NCI-H69 (cell line): ENCODE results near the gene TRMU.
"Not testable (repeated sequence)": the region's sequence is repeated elsewhere in the genome, so short reads cannot be mapped to it uniquely, and the experiment has no call there.

Source experiments
- DNase-seq: peaks from one replicate; lab custom pipeline; 2025; lab: John Stamatoyannopoulos, UW

Gene TRMU

DNA sequence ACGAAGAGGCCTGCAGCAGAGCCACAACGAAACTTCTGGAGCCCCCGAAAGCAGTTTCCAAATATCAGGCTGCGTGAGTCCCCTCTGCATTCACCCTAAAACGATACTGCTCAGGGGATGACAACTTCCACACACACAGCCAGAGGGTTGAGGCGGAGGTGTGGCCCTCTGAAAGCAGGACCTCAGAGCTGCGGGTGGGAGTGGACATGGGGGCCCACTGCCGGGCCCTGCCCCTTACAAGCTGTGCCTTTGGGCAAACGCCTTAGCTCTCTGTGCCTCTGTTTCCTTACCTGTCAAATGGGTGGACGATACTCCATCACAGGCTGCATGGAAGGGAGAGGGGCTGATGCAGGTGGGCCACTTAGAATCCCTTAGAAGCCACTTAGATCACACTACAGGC lies 53.1 kb downstream of the TRMU start:
- DNase-seq, result no peak

DNA sequence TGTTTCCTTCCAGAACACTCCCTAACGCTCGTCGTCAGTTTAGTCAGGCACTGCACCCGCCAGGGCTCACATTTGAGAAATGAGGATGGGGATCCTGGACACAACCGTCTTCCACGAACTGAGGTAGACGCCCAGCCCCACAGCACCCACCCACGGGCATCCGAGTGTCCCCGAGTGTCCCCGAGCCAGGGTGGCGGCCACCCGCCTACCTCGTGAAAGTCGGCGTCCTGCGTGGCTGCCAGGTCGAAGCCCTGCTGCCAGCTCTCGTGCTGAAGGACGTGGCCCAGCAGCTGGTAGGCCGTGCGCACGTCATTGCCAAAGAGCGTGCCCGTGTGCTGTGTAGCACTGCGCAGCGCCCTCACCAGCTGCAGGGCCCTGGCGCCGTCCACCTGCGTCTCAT lies 53.6 kb downstream of the TRMU start:
- no peak for DNase-seq

DNA sequence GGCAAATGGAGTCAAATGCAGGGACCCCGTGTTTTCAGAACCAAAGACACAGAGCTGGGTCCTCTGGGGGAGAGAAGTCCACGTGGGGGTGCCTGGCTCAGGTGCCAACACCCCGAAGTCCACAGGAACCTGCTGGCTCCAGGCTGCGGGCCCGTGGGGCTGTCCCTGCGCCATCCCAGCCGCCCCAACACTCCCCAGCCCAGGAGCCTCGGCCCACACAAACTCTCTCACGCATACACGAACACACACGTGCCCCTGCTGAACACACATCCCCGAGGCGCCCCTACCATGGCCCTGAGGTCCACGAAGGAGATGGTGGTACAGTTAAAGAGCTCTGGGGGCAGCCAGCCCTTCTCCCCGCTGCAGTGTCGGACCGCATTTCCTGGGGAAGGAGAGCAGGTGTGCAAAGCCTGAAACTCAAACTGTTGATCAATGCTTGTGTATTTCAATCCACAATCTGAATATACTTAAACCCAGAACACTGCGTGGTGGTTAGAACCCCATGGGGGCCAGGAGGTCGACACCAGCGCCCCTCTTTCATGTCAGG lies 54.7 kb downstream of the TRMU start:
- no peak for DNase-seq

DNA sequence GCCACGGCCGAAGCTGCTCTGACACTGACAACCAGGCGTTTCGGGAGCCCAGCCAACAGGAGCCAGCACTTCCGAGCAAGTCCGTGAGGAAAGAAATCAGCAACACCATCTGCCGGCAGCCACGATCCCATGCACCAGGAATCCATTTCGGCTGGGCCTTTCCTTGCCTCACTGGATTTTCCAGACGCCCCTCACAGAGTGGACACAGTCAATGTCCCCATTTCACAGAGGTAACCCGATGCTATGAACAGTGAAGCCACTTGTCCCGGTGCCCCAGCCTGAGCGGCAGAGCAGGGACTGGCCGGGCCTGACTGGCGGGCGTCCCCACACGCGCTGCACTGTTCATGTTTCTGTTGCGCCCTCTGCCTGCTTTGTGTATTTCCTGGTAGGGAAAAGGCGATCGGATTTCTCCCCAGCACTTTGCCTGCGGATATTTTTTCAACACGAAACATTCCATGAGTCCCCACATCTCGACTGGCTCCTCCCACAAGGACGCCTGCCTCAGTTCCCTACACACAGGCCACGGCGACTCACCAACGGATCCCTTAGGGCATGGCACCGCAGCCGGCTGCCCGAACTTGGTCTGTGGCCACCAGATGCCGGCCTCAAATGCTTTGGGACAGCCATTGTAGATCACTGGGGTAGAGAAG lies 55.3 kb downstream of the TRMU start:
- DNase-seq, result no peak

DNA sequence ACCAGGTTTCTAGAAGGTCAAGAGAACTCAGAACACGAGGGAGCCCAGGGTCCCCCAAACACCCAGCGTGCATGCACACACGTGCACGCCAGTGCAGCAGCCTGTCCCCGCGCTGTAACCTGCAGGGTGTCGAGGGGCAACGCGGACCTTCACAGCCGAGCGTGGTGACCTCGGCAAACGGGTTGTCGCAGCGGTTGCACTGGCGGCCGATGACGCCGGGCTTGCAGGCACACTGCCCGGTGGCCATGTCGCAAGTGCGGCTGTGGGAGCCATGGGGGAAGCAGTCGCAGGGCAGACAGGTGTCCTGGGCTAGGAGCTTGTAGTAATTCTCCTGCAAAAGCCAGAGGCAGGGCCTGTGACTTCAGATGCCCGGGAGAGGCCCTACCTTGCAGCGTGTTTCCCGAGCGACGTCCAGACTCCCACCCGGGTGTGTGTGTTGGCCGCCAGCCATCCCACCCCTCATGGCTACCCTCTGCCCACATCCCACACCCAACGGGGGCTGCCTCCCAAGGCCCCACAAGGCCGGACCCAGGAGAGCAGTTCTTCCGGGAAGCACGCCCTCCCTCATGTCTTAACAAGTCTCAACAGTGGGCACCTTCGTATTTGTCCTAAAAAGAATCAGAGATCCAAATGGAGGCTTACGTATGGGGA lies 56.1 kb downstream of the TRMU start:
- no peak for DNase-seq

DNA sequence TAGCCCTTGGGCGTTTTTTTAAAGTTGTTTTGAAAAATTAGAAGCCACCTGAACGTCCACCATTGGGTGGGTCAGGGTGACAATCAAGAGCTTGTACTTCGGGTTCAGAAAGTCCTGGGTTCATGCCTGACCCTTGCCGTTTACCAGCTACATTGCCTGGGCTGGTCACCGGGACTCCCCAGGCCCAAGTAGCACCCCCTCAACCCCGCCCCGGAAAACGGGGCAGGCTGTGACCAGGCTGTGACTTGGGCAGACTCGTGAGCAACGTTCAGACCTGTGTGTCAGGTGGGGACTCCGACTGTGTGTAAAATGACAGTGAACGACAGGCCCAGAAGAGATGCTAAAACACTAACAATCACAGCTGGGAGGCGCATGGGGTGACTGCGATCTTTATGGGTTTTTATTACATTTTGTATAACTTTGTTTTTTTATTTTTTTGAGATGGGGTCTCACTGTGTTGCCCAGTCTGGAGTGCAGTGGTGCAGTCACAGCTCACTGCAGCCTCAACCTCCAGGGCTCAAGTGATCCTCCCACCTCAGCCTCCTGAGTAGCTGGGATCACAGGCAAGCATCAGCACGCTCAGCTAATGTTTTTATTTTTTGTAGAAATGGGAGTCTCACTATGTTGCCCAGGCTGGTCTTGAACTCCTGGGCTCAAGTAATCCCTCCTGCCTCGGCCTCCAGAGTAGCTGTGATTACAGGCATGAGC lies 56.8 kb downstream of the TRMU start:
- no peak for DNase-seq

DNA sequence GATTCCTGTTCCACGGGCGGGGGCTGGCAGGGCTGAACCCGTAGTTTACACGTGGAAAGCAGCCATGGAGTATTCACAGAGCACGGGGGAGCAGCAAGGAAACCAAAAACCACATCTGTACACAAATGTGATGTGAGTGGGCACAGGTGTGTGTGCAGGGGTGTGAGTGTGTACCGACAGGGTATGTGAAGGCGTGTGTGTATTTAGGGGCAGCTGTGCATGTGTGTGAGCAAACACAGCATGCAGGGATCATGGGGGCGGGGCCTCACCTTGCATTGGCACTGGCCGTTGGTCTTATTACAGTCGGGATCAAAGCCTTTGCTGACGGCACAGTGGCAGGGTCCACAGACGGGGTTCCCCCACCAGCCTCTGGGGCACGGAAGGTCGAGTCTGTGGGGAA lies 58.4 kb downstream of the TRMU start:
- DNase-seq, result peak; percentile 32

DNA sequence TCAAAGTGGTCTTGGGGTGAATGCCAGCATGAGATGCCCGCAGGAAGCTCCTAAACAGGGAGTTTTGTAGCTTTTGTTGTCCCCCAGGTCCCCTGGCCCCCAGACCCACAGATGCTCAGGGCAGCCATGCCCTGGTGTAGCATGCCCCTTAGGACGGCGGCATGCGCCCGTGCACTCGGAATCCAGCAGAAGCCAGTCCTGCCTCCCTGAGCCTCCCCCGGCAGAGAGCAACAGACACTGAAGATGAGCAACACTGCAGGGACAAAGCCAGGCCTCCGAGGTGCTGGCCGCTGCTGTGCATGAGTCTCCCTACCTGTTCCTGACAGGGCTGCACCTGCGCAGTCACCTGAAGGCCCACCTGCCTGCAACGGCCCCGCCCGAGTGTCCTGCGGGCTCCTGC lies 59.1 kb downstream of the TRMU start:
- no peak for DNase-seq

DNA sequence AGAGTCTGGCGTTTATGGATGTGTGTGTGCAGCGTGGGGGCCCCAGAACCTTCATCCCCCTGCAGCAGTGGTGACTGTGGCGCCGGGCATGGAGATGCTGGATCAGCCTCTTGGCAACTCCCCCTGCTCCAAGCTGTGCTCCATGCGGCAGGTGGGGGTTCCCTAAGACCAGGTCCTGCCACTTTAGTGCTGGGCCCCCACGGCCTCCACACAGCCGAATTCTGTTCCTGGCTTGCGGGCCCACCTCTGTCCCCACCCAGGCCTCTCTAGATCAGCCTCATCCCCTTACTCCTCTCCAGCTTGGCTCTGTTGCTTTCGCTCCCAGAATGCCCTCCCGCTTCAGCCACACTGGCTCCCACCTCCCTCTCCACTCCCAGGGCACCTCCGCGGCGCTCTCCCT lies 59.6 kb downstream of the TRMU start:
- DNase-seq, result no peak

DNA sequence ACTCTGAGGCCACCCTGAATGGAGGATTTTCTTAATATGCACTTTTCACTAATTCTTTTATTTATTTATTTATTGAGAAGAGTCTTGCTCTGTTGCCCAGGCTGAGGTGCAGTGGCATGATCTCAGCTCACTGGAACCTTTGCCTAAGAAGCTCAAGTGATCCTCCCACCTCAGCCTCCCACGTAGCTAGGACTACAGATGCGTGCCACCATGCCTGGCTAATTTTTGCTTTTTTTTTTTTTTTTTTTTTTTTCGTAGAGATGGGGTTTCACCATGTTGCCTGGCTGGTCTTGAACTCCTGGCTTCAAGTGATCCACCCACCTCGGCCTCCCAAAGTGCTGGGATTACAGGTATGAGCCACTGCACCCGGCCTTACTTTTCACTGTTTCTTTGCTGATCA lies 61.5 kb downstream of the TRMU start:
- DNase-seq, result not testable (repeated sequence)

DNA sequence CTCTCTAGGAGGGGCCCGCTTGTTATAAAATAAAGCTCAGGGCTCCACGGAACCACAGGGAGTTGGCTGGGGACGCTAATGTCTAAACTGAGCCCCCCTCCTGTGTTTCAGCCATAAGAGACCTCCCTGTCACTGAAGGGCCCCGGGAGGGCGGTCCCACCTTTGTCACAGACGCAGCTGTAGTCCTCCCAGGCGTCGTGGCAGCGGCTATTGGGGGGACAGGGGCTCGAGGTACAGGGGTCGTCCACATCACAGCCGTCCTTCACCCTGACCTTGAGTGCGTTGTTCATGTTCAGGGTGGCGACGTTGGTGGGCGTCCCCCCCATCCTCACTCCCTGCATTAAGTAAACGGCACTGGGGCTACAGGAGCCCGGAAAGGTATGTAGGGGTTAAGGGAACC lies 62.0 kb downstream of the TRMU start:
- no peak for DNase-seq

DNA sequence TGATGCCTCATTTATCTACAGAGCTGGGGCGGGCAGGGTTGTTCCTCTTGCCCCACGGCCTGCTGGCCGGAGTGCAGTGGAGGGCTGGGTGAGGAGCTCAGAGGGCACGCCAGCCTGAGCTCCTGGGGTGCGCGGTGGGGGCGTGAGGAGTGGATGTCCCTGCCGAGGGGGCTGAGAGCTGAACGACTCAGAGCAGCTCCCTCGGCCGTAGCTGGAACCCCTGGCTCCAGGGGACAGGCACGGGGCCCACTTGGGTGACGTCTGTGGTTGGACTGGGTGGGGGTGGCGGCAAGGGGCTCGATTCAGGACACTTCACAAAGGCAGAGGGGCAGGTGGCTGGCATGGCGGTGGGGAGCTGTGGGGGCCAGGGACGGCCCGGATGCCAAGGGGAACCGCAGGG lies 62.4 kb downstream of the TRMU start:
- no peak for DNase-seq

DNA sequence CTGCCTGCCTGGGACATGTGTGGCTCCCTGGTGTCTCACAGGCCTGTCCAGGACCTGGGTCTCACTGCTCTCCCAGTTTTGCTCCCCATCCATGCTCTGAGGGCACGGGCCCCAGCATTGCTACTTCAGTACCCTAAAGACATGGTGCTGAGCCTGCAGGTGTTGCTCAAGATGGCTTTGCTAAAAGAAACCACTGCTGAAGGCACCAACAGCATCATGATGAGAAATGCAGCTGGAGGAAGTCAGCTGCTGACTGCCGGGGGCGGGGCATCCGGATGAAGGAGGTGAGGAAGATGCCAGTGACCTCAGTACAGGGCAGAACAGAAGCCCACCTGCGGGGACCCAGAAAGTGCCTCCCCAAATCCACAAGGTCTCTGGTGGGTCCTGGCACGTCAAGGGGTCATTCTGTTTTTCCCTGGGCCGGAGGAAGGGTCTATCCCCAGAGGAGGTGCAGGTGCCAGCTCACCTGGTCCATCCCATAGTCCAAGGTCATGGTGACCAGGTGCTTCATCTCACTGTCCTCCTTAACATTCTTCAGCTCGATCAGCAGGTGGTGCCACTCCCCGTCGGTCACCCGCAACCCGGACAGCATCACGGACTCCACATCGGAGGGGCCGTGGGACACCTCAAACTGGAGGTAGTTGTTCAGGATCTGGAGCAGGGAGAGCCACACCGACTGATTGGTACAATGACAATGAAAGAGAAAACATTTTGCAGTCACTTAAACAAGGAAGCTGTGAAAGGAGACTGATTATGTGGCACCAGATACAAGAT lies 63.9 kb downstream of the TRMU start:
- DNase-seq, result no peak

DNA sequence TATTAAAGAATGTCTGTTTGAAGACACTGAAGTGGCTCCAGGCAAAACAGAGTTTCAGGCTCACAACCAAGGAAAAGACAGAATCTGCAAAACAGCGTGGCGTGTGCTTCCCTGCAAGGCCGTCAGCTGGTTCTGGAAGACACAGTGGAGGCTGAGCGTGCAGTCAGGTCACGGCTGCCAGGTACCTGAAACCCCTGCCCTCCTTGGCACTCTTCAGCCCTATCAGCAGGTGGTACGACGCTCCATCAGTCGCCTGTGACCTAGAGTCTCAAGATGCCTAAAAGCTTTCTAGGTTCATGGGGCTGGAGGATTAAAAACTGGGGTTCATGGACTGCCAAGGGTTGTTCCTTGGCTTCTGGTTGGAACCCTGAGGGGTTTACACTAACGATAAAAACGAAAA lies 65.9 kb downstream of the TRMU start:
- no peak for DNase-seq

DNA sequence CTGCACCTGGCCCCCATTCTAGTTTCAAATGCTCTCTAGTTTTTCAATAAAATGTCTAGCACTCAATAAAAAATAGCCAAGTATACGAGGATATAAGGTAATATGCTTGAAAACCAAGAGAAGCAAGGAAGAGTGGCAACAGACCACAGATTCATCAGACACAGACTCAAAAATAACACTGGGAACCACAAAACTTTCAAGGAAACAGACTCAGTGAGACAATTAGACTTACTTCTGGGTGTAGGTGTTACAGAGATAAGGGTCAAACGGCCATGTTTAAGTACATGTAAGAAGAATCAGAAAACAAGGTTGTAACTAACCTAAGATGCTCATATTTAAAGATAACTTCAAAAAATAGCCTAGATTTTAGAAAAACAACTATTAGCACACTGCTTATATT lies 67.0 kb downstream of the TRMU start:
- no peak for DNase-seq

DNA sequence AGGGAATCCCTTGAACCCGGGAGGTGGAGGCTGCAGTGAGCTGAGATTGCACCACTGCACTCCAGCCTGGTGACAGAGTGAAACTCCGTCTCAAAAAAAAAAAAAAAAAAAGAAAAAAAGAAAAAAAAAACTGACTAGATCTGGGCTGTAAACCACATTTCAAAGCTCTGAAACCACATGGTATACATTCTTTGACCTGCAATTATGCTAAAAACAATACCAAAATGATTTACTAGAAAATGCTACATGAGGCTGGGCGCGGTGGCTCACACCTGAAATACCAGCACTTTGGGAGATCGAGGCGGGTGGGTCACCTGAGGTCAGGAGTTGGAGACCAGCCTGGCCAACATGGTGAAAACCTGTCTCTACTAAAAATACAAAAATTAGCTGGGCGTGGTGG lies 68.4 kb downstream of the TRMU start:
- not testable (repeated sequence) for DNase-seq

DNA sequence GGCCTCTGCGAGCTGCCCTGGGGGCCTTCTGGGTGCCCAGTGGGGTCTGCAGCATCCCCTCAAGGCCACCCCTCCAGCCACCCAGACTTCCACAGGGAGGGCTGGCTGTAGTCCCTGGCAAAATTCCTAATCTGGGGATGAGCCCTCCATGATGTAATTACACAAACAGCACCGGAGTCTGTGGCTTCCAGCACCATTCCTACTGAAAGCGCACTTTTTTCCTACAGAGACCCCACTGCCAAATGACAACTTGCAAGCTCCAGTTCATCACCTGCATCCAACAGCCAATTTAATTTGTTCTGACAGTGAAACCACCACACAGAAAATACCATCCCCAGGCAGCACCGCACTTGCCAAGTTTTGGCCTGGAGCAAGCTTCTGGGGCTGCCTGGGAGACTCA lies 70.4 kb downstream of the TRMU start:
- peak; percentile 25 for DNase-seq

DNA sequence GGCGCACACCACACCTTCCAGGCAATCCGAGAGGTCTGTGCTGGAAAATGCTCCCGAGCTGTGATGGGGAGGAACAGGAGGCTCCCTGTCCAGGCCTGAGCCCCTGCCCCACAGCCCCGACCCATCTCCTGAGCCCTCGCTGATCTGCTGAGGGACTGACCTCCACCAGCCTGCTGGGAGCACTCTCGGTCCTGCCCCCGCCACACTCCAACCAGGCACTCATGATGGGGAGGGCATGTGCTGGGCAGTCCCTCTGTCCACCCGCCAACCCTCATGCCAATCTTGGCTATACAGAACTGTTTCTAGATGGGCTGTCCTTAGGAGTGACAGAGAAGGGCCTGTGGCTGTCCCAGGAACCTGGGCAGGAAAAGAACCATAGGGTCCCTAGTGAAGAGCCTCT lies 70.8 kb downstream of the TRMU start:
- no peak for DNase-seq

DNA sequence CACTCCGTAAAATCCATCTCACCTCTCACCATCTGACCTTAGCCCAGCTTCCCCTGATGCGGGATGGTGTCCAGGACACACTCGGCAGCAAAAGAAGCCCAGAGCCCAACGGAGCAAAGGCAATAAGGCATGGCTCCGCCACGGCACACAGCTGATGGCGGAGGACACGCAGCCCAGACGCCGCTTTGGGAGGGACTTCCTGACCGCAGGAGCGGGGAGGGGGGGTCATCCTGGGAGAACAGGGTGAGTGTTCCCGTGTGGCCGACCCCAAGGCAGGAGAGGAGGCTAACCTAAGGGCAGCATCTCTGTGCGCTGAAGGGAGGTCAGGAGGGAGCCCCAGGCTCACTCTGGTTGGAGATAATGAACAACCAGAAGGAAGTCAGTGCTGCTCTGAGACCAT lies 71.3 kb downstream of the TRMU start:
- no peak for DNase-seq
